ENCODE data around the gene CELF6.

The CELF6 gene

GRCh38 chr15:72280751-72281150, 39.2 kb downstream of the CELF6 start:
- no peak for TF ChIP-seq EP300 (IDR thresholded peaks at IDR 0.05; ENCODE audit: borderline replicate concordance)

GRCh38 chr15:72278737-72279136, 41.2 kb downstream of the CELF6 start:
- TF ChIP-seq TCF12 (IDR thresholded peaks at IDR 0.05; ENCODE audit: low read depth) (no peak), TEAD4 (IDR thresholded peaks at IDR 0.05) (no peak), CEBPB (IDR thresholded peaks at IDR 0.05) (no peak), TAF1 (IDR thresholded peaks at IDR 0.05; ENCODE audit: low read depth) (no peak), CREB1 (IDR thresholded peaks at IDR 0.05; ENCODE audit: low read depth) (no peak), EP300 (IDR thresholded peaks at IDR 0.05; ENCODE audit: borderline replicate concordance) (no peak), USF1 (IDR thresholded peaks at IDR 0.05) (no peak), REST (IDR thresholded peaks at IDR 0.05; ENCODE audit: low read depth) (no peak), YY1 (IDR thresholded peaks at IDR 0.05; ENCODE audit: low read depth) (no peak), RAD21 (IDR thresholded peaks at IDR 0.05; ENCODE audit: low read depth) (no peak)

- TF ChIP-seq RAD21 (IDR thresholded peaks at IDR 0.05; ENCODE audit: low read depth) (no peak), TCF12 (IDR thresholded peaks at IDR 0.05; ENCODE audit: low read depth) (no peak), EGR1 (IDR thresholded peaks at IDR 0.05) (no peak), FOXM1 (IDR thresholded peaks at IDR 0.05; ENCODE audit: borderline replicate concordance, low read depth) (no peak), EP300 (IDR thresholded peaks at IDR 0.05; ENCODE audit: borderline replicate concordance) (no peak)
Measured at GRCh38 chr15:72276326-72276700, 43.6 kb downstream of the CELF6 start.

GRCh38 chr15:72272997-72273352, 47.0 kb downstream of the CELF6 start:
- TF ChIP-seq TCF12 (IDR thresholded peaks at IDR 0.05; ENCODE audit: low read depth): no peak
- no peak for TF ChIP-seq RAD21 (IDR thresholded peaks at IDR 0.05; ENCODE audit: low read depth)
- TF ChIP-seq MAX (IDR thresholded peaks at IDR 0.05): no peak
- no peak for TF ChIP-seq USF1 (IDR thresholded peaks at IDR 0.05)
- TF ChIP-seq YY1 (IDR thresholded peaks at IDR 0.05; ENCODE audit: low read depth): no peak
- no peak for TF ChIP-seq ZBTB7A (IDR thresholded peaks at IDR 0.05; ENCODE audit: low read depth)
- TF ChIP-seq EP300 (IDR thresholded peaks at IDR 0.05; ENCODE audit: borderline replicate concordance): no peak
- no peak for TF ChIP-seq FOXM1 (IDR thresholded peaks at IDR 0.05; ENCODE audit: borderline replicate concordance, low read depth)

- TF ChIP-seq TCF12 (IDR thresholded peaks at IDR 0.05; ENCODE audit: low read depth) (no peak), USF1 (IDR thresholded peaks at IDR 0.05) (peak; percentile 98), TAF1 (IDR thresholded peaks at IDR 0.05; ENCODE audit: low read depth) (no peak), CREB1 (IDR thresholded peaks at IDR 0.05; ENCODE audit: low read depth) (peak; percentile 62; the same call in 1 of the 2 replicates), EGR1 (IDR thresholded peaks at IDR 0.05) (peak; percentile 36; the same call in 1 of the 2 replicates), EP300 (IDR thresholded peaks at IDR 0.05; ENCODE audit: borderline replicate concordance) (peak; percentile 7; the same call in 1 of the 2 replicates), MAX (IDR thresholded peaks at IDR 0.05) (peak; percentile 99)
Measured at GRCh38 chr15:72272213-72272996, 47.6 kb downstream of the CELF6 start, which contains the start of gene PARP6. Gene PARP6, minus strand, starts transcription at chr15:72272554. Its CDS starts 5,077 bp downstream, at chr15:72267477.

- TF ChIP-seq TAF1 (IDR thresholded peaks at IDR 0.05; ENCODE audit: low read depth) (no peak; the same call in 1 of the 2 replicates), TEAD4 (IDR thresholded peaks at IDR 0.05) (no peak), ZBTB7A (IDR thresholded peaks at IDR 0.05; ENCODE audit: low read depth) (no peak), EP300 (IDR thresholded peaks at IDR 0.05; ENCODE audit: borderline replicate concordance) (peak; percentile 6; the same call in 1 of the 2 replicates), CREB1 (IDR thresholded peaks at IDR 0.05; ENCODE audit: low read depth) (no peak), MAX (IDR thresholded peaks at IDR 0.05) (no peak), TCF12 (IDR thresholded peaks at IDR 0.05; ENCODE audit: low read depth) (no peak)
Measured at GRCh38 chr15:72271895-72272212, 48.1 kb downstream of the CELF6 start.

GRCh38 chr15:72271221-72271620, 48.7 kb downstream of the CELF6 start:
- TF ChIP-seq ZBTB7A (IDR thresholded peaks at IDR 0.05; ENCODE audit: low read depth) (no peak), EGR1 (IDR thresholded peaks at IDR 0.05) (no peak), MAX (IDR thresholded peaks at IDR 0.05) (no peak), USF1 (IDR thresholded peaks at IDR 0.05) (no peak), FOXM1 (IDR thresholded peaks at IDR 0.05; ENCODE audit: borderline replicate concordance, low read depth) (no peak), TAF1 (IDR thresholded peaks at IDR 0.05; ENCODE audit: low read depth) (no peak)

Measured in Ishikawa (cell line).